Neural progenitor cell (in vitro differentiated cells): ENCODE results near the gene SLF2.

Experiments
- EZH2phosphoT487 ChIP-seq: fragments of 200-600 bp; sonication (generic); IDR thresholded peaks from 2 replicates; pipeline ENCODE4 v1.6.1; 2017; ENCODE audit warnings: antibody characterized with exemption
- TF ChIP-seq, protein P1 (sequence below): fragments of 200-600 bp; sonication (generic); IDR thresholded peaks from 2 replicates; pipeline ENCODE4 v1.5.1; 2017; ENCODE audit warnings: antibody characterized with exemption, mild to moderate bottlenecking

DNA sequence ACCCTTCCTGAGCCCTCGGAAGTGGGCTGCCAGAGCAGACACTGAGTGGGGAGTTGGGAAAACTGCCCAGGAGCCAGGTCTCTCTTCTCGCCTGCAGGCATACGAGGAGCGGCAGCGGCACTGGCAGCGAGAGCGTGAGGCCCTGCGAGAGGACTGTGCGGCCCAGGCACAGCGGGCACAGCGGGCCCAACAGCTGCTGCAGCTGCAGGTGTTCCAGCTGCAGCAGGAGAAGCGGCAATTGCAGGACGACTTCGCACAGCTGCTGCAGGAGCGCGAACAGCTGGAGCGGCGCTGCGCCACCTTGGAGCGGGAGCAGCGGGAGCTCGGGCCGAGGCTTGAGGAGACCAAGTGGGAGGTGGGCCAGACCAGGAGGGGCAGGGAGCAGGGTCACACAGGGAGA lies 92.6 kb downstream of the SLF2 start:
- TF ChIP-seq, protein P1, sequence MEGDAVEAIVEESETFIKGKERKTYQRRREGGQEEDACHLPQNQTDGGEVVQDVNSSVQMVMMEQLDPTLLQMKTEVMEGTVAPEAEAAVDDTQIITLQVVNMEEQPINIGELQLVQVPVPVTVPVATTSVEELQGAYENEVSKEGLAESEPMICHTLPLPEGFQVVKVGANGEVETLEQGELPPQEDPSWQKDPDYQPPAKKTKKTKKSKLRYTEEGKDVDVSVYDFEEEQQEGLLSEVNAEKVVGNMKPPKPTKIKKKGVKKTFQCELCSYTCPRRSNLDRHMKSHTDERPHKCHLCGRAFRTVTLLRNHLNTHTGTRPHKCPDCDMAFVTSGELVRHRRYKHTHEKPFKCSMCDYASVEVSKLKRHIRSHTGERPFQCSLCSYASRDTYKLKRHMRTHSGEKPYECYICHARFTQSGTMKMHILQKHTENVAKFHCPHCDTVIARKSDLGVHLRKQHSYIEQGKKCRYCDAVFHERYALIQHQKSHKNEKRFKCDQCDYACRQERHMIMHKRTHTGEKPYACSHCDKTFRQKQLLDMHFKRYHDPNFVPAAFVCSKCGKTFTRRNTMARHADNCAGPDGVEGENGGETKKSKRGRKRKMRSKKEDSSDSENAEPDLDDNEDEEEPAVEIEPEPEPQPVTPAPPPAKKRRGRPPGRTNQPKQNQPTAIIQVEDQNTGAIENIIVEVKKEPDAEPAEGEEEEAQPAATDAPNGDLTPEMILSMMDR: no peak
- TF ChIP-seq EZH2phosphoT487: no peak
